Thyroid gland (tissue), 4 donors: Measurements from ENCODE around the gene PDP2. TPM values are rescaled to one million over a fixed set of nuclear protein-coding genes. Genes with fewer than 3 reads are reported as not detected.

Experiments
- DNase-seq, 2 donors: peaks; one replicate each; pipeline ENCODE4 v3.0.0-alpha.2; 2019
- H3K27ac ChIP-seq, 3 donors: fragments of 200-600 bp; sonication (generic); 1 replicate in 2 of 3; 2 replicates in 1 of 3; pipeline ENCODE4 v1.5.1; 2016 to 2019; ENCODE audit warnings: mild to moderate bottlenecking in 1 of 3, moderate library complexity in 1 of 3
- H3K27me3 ChIP-seq: fragments of 200-600 bp; sonication (generic); one replicate; pipeline ENCODE4 v1.5.1; 2019
- H3K36me3 ChIP-seq, 2 donors: fragments of 200-600 bp; sonication (generic); one replicate each; pipeline ENCODE4 v1.5.1; 2016 to 2019
- H3K4me1 ChIP-seq, 2 donors: fragments of 200-600 bp; sonication (generic); one replicate each; pipeline ENCODE4 v1.5.1; 2017 to 2019
- H3K4me3 ChIP-seq, 3 donors: fragments of 200-600 bp; sonication (generic); replicated peaks in 1 of 3; 1 replicate in 2 of 3; 2 replicates in 1 of 3; pipeline ENCODE4 v1.5.1; 2016; ENCODE audit warnings: mild to moderate bottlenecking in 1 of 3
- H3K9me3 ChIP-seq: fragments of 200-600 bp; sonication (generic); one replicate; pipeline ENCODE4 v1.5.1; 2017
- CTCF ChIP-seq, 6 experiments: fragments of 200-600 bp in 3 of 6; fragments of 450-650 bp in 3 of 6; sonication (generic) in 3 of 6; IDR thresholded peaks; one replicate each; pipeline ENCODE4 v1.5.1; 2016 to 2019; ENCODE audit warnings: antibody characterized with exemption in 6 of 6, mild to moderate bottlenecking in 2 of 6, inconsistent platforms in 1 of 6, moderate library complexity in 1 of 6
- POLR2A ChIP-seq, 2 donors: fragments of 450-650 bp; IDR thresholded peaks; one replicate each; pipeline ENCODE4 v1.6.1; 2017; ENCODE audit warnings: antibody characterized with exemption in 2 of 2, mild to moderate bottlenecking in 2 of 2, moderate library complexity in 1 of 2
- WGBS, 2 donors: methylation state at CpG; one replicate each; pipeline ENCODE4 v1.1.5; 2017; 5-methylcytosine and 5-hydroxymethylcytosine counted together
- intact Hi-C: fragments of 100-400 bp; cut with DNase I; formaldehyde crosslinking; loops from one replicate; pipeline ENCODE4 v1.15.1; 2023
- total RNA-seq, 4 donors: library from RNA; depleted of rRNA; stranded (reverse); fragments of >200 nt; gene quantifications; one replicate each; pipeline ENCODE4 v1.2.3, GENCODE V29; 2016

PDP2 gene
- total RNA-seq, 4 donors from 2014 or later: 10.7 to 34.5 (median 26.9) TPM

GRCh38 chr16:66918355-66918754, 38.0 kb downstream of the PDP2 start:
- TF ChIP-seq CTCF (IDR thresholded peaks at IDR 0.05) (no peak), POLR2A (IDR thresholded peaks at IDR 0.05) (no peak)
- Histone ChIP-seq H3K4me3 (no peak overlapping the region), H3K36me3 (no peaks in the 10 kb centered on the region), H3K9me3 (no peaks in the 10 kb centered on the region), H3K4me1 (peaks cover 38 to 56% of the 10 kb centered on the region in 2 donors), H3K27ac (peak overlapping the region; percentile 91 to 97 (median 97)), H3K27me3 (no peaks in the 10 kb centered on the region)
- DNase-seq: peak in 1 of 2 donors; percentile 25
- intact Hi-C loops: no loop called here
- 72 to 76% methylated on average over 5 to 6 of the region's 6 CpGs for WGBS, 2 donors

GRCh38 chr16:66918803-66919568, 38.7 kb downstream of the PDP2 start, which contains the start of gene CDH16:
Gene CDH16, minus strand, starts transcription at chr16:66918885. Its CDS starts 820 bp downstream, at chr16:66918065.
- Histone ChIP-seq H3K4me1 (peaks cover 44 to 63% of the 10 kb centered on the region in 2 donors), H3K36me3 (no peaks in the 10 kb centered on the region), H3K27me3 (no peaks in the 10 kb centered on the region), H3K4me3 (no peak within 1 kb of the TSS), H3K9me3 (no peaks in the 10 kb centered on the region), H3K27ac (peak within 1 kb of the TSS; percentile 91 to 97 (median 97))
- DNase-seq: peak; percentile 95 to 98
- 20 to 38% methylated on average over 6 to 7 of the region's 7 CpGs for WGBS, 2 donors
- intact Hi-C loops: no loop called here
- TF ChIP-seq POLR2A (IDR thresholded peaks at IDR 0.05) (peak in 1 of 2 donors; percentile 52), CTCF (IDR thresholded peaks at IDR 0.05) (no peak)

- 14 to 45% methylated on average over 2 to 3 of the region's 5 CpGs for WGBS, 2 donors
- Histone ChIP-seq H3K4me3 (no peak overlapping the region), H3K4me1 (peaks cover 51 to 69% of the 10 kb centered on the region in 2 donors), H3K27ac (peak overlapping the region; percentile 91 to 97 (median 97)), H3K36me3 (no peaks in the 10 kb centered on the region), H3K9me3 (no peaks in the 10 kb centered on the region), H3K27me3 (no peaks in the 10 kb centered on the region)
- TF ChIP-seq CTCF (IDR thresholded peaks at IDR 0.05) (no peak), POLR2A (IDR thresholded peaks at IDR 0.05) (no peak)
- peak; percentile 69 to 85 for DNase-seq
- intact Hi-C loops: no loop called here
Measured at GRCh38 chr16:66919569-66920298, 39.4 kb downstream of the PDP2 start.

- intact Hi-C loops: no loop called here
- H3K9me3 ChIP-seq: no peaks in the 10 kb centered on the region
- no peak for DNase-seq
- peaks cover 53 to 74% of the 10 kb centered on the region in 2 donors for H3K4me1 ChIP-seq
- no peaks in the 10 kb centered on the region for H3K27me3 ChIP-seq
- TF ChIP-seq POLR2A (IDR thresholded peaks at IDR 0.05) (no peak), CTCF (IDR thresholded peaks at IDR 0.05) (no peak)
- peak overlapping the region; percentile 91 to 97 (median 97) for H3K27ac ChIP-seq
- WGBS, 2 donors: no CpG with 5 or more reads among the region's 2 CpGs
- H3K4me3 ChIP-seq: no peak overlapping the region
- no peaks in the 10 kb centered on the region for H3K36me3 ChIP-seq
Measured at GRCh38 chr16:66920299-66920590, 39.9 kb downstream of the PDP2 start.
